ENCODE measurements around the gene ATP8B4.

ATP8B4 gene

GRCh38 chr15:49847423-49848281 lies 271.4 kb downstream of the ATP8B4 start:
- no peak for DNase-seq

GRCh38 chr15:49844390-49844789 lies 274.6 kb downstream of the ATP8B4 start:
- DNase-seq, result no peak

- DNase-seq, result no peak
Observed at GRCh38 chr15:49843725-49844124, 275.3 kb downstream of the ATP8B4 start.

DNA sequence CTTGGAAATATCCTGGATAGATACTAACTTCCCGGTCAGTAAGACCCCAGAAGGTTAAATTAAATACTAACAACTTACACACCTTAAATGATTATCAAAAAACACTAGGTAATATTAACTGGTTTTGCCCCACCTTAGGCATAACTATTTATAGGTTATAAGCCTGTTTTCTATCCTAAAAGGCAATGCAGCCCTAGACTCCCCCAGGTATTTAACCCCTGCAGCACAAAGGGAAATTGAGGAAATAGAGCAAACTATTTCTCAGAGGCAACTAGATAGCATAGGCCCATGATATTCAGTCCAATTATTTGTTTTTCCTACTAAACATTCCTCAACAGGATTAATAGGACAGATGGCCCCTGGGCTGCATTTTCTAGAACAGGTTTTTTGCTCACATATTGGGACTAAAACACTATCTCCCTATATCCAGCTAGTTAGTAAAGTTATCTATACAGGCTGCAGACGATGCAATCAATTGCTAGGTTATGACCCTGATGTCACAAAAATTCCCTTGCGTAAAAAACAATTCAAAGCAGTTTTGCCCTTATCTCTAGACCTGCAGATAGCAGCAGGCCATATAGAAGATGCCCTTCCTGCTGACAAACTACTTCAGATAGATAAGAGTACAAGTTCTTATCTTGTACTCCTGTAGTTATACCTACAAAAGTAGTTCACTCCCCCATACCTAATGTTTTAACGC lies 276.9 kb downstream of the ATP8B4 start:
- DNase-seq, result no peak

DNA sequence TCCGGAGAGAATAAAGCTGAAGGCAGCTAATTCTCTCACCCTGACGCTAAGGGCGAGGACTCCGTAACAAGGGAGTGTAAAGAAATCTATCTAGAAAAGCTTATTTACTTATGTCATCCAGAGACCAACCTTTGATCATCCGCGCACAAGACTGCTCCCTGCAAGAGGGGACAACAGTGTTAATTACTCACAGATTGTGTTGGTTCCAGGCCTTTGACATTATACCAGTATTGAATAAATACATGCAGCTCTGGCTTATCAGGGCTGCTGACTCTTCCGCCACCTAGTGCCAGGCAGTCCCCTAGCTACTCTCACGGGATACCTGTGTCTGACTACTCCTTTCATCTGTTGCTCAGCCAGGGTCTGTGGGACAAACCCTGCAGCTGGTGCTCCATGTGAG lies 286.5 kb downstream of the ATP8B4 start:
- DNase-seq, result no peak

DNA sequence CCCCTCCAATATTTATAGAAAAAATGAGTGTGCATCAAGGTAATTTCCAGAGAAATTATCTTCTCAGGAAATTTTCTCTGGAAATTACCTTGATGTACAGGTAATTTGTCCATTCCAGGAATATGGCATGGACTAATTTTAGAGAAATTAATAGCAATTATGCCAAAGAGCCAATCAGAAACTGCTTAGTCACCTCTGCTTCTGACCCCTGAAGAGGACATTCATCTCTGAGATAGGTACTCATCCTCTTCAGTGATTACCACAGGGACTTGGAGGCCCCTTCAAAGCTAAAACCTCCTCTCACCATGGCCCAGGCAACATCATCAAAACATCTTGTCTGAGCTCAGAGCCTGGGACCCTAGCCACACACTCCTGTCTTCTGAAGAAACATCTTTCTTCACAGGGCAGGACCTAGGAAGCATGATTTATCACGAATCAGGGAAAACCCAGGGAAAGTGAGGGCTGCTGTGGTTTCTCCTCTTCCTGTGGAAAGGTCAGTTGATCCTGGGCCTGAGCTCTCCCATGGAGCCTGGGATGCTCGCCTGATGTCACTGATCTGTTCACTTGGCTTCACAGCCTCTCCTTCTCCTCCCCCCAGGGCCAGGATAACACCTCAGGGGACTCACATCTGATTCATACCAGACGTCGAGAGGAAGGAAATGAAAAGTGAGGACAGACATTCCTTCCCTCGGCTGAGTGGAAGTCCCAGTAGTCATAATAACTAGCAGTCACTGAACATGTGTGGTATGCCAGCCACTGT lies 287.6 kb downstream of the ATP8B4 start:
- no peak for DNase-seq

- no peak for DNase-seq
Observed at GRCh38 chr15:49830391-49830790, 288.6 kb downstream of the ATP8B4 start.

DNA sequence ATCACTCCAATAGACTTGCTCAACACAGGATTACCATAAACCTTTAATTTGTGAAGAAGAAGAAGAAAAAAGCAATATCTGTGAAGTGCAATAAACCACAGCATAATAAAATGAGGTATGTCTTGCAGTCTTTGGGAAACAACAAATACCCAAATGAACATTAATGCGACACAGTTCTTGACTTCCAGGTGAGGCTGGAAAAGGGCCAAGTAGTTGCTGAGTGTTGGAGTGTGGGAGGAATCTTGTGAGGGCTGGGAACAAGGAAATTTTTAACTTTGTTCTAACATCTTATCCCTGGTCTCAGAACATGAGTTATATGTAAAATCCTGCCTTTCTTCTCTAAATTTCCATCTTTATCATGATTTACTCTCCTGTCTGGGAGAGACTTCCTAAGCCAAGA lies 291.7 kb downstream of the ATP8B4 start:
- no peak for DNase-seq

DNA sequence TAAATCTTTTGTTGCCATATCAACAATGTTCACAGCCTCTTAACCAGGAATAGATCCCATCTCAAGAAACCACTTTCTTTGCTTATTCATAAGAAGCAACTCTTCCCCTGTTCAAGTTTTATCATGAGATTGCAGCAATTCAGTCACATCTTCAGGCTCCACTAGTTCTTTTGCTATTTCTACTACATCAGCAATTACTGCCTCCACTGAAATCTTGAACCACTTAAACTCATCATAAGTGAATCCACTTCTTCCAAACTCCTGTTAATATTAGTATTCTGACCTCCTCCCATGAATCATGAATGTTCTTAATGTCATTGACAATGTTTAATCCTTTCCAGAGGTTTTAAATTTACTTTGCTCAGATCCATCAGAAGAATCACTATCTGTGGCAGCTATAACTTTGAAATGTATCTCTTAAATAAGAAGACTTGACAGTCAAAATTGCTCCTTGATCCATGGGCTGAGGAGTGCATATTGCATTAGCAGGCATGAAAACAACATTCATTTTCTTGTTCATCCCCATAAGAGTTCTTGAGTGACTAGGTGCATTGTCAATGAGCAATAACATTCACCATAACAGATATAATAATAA lies 292.3 kb downstream of the ATP8B4 start:
- no peak for DNase-seq

DNA sequence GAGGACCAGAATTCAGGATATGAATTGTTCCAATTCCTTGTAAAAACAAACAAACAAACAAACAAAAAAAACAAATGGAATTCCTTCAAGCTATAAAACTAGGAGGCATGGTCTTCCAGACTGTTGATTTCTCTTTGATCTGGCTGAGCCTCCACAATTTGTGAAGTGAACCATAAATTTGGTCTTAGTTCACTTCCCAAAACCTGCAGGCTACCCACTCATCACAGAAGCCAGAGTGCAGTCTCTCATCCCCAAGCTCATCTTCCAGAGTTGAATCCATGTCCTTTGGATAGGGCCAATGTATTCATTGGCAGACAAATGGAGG lies 294.3 kb downstream of the ATP8B4 start:
- no peak for DNase-seq

- no peak for DNase-seq
Observed at GRCh38 chr15:49823987-49824774, 294.9 kb downstream of the ATP8B4 start.

- DNase-seq, result no peak
Observed at GRCh38 chr15:49817100-49817499, 301.9 kb downstream of the ATP8B4 start.

DNA sequence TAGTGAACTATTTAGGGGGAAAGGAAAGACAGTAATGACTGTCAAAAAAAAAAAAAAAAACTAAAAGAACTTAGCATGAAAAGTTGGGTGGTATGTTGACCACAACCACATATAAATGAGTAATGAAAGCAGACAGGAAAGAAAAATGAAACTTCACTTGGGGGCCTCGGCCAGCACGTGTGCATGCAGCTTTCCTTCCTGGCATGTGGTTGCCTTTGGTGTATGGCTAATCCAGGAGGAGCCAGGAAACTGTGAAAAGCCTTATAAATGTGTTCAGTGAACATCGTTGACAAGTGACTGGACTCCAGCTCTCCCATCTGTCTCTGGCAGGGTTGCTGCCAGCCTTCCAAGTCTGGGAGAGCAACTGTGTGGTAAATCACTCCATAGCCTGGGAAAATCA lies 303.1 kb downstream of the ATP8B4 start:
- peak; percentile 83 for DNase-seq

DNA sequence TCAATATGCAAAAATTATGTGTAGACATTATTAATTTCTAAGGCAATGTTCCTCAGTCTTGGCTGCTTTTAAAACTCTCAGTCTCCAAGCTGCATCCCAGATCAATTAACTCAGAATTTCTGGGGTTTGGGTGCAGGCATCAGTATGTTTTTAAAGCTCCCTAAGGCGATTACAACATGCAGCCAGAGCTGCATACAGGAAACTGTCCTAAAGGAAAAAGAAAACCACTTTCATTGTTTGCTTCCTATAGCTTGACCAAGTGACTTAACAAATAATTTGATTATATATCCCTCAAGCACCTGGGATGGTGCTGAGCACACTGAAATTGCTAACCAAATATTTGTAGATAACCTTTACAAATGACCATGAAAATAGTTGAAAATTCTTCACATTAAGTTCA lies 303.5 kb downstream of the ATP8B4 start:
- DNase-seq, result no peak

- no peak for DNase-seq
Observed at GRCh38 chr15:49814709-49815108, 304.3 kb downstream of the ATP8B4 start.

DNA sequence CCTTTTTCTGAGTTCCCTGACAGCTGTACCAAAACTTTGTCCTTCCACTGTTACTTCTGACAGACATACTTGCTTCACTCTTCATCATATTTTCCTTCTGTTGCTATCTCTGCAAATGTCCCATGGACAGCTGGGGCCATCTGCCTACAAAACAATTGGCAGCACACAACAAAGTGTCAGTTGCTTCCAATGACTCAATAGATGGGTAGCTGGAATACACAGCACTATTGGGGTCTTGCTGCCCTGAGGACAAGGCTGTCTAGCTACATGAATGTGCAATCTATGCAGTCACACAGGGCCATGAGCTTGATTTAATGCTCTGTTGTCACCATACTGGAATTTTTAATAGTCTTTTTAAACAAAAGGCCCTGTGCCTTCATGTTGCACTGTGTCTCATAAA lies 305.4 kb downstream of the ATP8B4 start:
- DNase-seq, result no peak

DNA sequence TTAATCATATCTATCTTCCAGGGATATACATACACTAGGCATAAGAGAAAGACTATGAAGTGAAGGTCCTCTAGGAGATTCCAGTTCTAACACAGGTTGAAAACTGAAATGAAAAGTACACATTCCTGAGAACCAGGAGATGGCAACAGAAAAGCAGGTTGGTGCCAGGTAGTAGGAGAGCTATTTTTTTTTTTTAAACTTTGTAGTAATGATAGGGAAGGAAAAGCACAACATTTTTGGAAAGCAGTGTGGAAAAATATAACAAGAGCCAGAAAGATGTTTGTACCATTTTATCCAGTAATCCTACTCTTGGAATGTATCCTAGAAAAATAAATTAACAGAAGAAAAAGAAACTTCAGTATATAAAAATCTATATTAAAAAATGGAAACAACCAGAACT lies 308.3 kb downstream of the ATP8B4 start:
- DNase-seq, result no peak

- DNase-seq, result no peak
Observed at GRCh38 chr15:49809894-49810609, 309.0 kb downstream of the ATP8B4 start.

- no peak for DNase-seq
Observed at GRCh38 chr15:49808341-49808740, 310.7 kb downstream of the ATP8B4 start.

All from NCI-H446 treated with DMSO at 0.1 percent for 48 hours (cell line).